ENCODE measurements around the gene PDE4C. TPM values are rescaled to one million over a fixed set of nuclear protein-coding genes. Genes with fewer than 3 reads are reported as not detected.

Gene PDE4C
- total and polyA plus RNA-seq, 10 of the 15 experiments (the other 5 are each of a cell fraction or from before 2014, with no cell fraction given), result 0.08 to 0.73 (median 0.34) TPM

DNA sequence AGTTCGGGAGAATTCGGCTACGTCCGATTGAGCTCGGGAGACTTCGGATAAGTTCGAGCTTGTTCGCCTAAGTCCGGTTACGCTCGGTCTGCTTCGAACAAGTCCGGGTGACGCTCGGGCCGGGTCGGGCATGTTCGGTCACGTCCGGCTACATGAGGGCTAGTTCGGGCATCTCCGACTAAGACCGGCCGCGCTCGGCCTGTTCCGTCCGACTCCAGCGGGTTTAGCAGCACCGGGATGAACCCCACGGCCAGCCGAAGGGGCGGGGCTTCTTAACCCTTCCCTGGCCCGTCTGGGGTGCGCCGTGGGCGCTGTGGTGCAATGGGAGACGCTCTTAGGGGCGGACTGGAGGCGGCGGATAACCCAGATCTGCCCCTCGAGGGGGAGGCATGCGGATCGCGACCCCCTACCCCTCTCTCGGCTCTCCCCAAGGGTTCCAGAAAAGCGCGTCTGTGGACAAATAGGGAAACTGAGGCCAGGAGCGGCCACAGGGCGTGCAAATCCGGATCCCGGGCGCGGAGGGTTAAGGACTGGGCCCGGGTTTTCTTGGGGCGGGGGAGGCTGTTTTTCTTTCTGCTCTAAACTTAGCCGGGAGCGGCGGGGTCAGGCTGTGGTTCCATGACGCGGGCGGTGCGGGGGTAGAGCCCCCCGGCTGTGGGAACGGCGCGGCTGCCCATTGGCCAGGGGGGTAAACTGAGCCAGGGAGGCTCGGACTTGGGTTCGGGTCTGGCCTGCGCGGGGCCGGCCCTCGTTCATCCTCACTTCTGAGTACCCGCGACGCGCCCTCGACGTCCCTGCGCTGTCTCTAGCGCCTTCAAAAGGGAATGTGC is 1.5 kb downstream of the PDE4C start (continued):
- TF ChIP-seq, protein P1, sequence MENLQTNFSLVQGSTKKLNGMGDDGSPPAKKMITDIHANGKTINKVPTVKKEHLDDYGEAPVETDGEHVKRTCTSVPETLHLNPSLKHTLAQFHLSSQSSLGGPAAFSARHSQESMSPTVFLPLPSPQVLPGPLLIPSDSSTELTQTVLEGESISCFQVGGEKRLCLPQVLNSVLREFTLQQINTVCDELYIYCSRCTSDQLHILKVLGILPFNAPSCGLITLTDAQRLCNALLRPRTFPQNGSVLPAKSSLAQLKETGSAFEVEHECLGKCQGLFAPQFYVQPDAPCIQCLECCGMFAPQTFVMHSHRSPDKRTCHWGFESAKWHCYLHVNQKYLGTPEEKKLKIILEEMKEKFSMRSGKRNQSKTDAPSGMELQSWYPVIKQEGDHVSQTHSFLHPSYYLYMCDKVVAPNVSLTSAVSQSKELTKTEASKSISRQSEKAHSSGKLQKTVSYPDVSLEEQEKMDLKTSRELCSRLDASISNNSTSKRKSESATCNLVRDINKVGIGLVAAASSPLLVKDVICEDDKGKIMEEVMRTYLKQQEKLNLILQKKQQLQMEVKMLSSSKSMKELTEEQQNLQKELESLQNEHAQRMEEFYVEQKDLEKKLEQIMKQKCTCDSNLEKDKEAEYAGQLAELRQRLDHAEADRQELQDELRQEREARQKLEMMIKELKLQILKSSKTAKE (IDR thresholded peaks at IDR 0.05; ENCODE audit: low read depth, poor library complexity, severe bottlenecking), result no peak

DNA sequence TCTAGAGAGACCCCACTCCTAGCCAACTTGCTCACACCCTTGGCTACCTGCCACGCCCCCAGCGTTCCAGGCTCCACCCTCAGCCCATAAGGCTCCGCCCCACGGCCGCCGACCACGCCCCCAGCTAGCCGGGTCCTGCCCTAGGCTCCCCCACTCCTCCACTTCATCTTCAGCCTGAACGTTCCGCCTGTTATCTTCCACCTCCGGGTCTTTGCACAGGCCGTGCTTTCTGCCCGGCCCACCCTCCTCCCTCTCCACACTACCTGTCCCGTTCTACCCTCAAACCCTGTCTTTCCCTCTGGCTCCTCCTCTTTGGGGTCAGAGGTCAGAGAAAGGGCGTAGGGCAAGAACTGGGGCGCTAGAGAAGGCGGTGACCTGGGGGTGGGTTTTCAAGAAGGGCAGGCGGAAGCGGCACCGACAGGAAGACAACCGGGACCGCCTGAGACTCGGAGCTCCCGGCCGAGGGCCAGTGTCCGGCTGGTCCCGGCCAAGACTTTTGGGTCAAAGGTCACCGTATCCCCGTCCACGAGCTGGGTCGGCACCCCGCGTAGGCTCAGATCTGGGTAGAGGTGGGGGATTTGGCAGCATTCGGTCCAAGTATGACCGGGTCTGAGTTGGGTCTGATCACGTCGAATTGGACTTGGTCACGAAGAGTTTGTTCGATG is 2.2 kb downstream of the PDE4C start:
- ChIA-PET RAD21 (ENCODE audit: unreplicated experiment) (interaction anchor here (0.6 to 1.6 kb wide), 19 partner anchors 10 to 185 kb away, joined by 3 to 17 read pairs (median 5); partner anchors contain the start of genes JUND, LSM4 and RAB3A), POLR2A (interaction anchor here (0.6 to 2.4 kb wide), 19 partner anchors 9 to 120 kb away, joined by 3 to 9 read pairs (median 3); partner anchors contain the start of genes JUND and PIK3R2), SMC1A (ENCODE audit: uncharacterized antibody, unreplicated experiment) (interaction anchor here (0.6 to 1.9 kb wide), 13 partner anchors 14 to 339 kb away, joined by 3 to 10 read pairs (median 5); partner anchors contain the start of gene RAB3A), CTCF (interaction anchor here (0.5 to 2.9 kb wide), 21 partner anchors 11 to 418 kb away, joined by 3 to 21 read pairs (median 4); partner anchors contain the start of genes GDF15 and JUND)
- H3K4me2 ChIP-seq (ENCODE audit: control insufficient read depth, insufficient read depth), result peak overlapping the region; percentile 97
- no TSS peak for BruUV-seq (replicated peaks)
- H3K79me2 ChIP-seq (ENCODE audit: control insufficient read depth, insufficient read depth, low read length), result no peaks in the 10 kb centered on the region
- ATAC-seq (peak; percentile 61), FAIRE-seq (no peak), DNase-seq (ENCODE audit: low read depth, low spot score) (no peak)
- peak overlapping the region; percentile 53; the same call in 1 of the 2 replicates for H3K4me3 ChIP-seq
- in situ Hi-C loops (cut with MboI) (no loop called here), intact Hi-C loops (cut with micrococcal nuclease; ENCODE audit: unreplicated experiment) (no loop called here)
- H3K4me1 ChIP-seq (ENCODE audit: control insufficient read depth, insufficient read depth, low read length), result peaks cover 19% of the 10 kb centered on the region
- 10% methylated on average over 39 of the region's 39 CpGs for WGBS (ENCODE audit: insufficient coverage, insufficient replicate concordance, low lambda C conversion rate, missing lambda C conversion rate)
- H3K27ac ChIP-seq (ENCODE audit: control insufficient read depth, insufficient read depth), result no peak overlapping the region
- no peaks in the 10 kb centered on the region for H4K20me1 ChIP-seq (ENCODE audit: control insufficient read depth, insufficient read depth)
- no peaks in the 10 kb centered on the region for H3K36me3 ChIP-seq (ENCODE audit: control insufficient read depth in 2 of 2, insufficient read depth in 2 of 2, low read length in 1 of 2)
- H3K27me3 ChIP-seq (replicated peaks in 1 of 2; ENCODE audit: control insufficient read depth in 2 of 2, insufficient read depth in 2 of 2, low read length in 1 of 2), result peaks cover 0 to 7% of the 10 kb centered on the region in 2 experiments; a peak in 2 of 4 replicates
- peak overlapping the region; percentile 46 for H3K9ac ChIP-seq (ENCODE audit: control insufficient read depth, insufficient read depth, low read length)
- H3K9me3 ChIP-seq (replicated peaks; ENCODE audit: control insufficient read depth, insufficient read depth, low read length), result no peaks in the 10 kb centered on the region; the same call in 2 of the 3 replicates
- peak overlapping the region; percentile 94 for H2AFZ ChIP-seq (ENCODE audit: control insufficient read depth, low read depth, low read length)
- TF ChIP-seq NR2C1 (IDR thresholded peaks at IDR 0.05) (peak; percentile 93), NR2F1 (conservative IDR thresholded peaks at IDR 0.05) (peak; percentile 99), ZNF384 (IDR thresholded peaks at IDR 0.05; ENCODE audit: borderline replicate concordance, low read depth, low read length) (no peak), MTA2 (IDR thresholded peaks at IDR 0.05; ENCODE audit: low read depth) (peak; percentile 52), ZNF24 (IDR thresholded peaks at IDR 0.05) (no peak), SP1 (IDR thresholded peaks at IDR 0.05; ENCODE audit: low read depth, low read length) (peak; percentile 19)
- TF ChIP-seq, protein P1 (IDR thresholded peaks at IDR 0.05; ENCODE audit: low read depth, poor library complexity, severe bottlenecking), result no peak
- TF ChIP-seq, protein P2, sequence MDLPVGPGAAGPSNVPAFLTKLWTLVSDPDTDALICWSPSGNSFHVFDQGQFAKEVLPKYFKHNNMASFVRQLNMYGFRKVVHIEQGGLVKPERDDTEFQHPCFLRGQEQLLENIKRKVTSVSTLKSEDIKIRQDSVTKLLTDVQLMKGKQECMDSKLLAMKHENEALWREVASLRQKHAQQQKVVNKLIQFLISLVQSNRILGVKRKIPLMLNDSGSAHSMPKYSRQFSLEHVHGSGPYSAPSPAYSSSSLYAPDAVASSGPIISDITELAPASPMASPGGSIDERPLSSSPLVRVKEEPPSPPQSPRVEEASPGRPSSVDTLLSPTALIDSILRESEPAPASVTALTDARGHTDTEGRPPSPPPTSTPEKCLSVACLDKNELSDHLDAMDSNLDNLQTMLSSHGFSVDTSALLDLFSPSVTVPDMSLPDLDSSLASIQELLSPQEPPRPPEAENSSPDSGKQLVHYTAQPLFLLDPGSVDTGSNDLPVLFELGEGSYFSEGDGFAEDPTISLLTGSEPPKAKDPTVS (IDR thresholded peaks at IDR 0.05; ENCODE audit: low read depth, low read length), result no peak
